CD4-positive, alpha-beta T cell treated with Interleukin-2 at 100 ng/mL for 4 hours (primary cell): ENCODE results near the gene GPC3.

ENCODE experiments used
- DNase-seq: peaks from one replicate; pipeline ENCODE4 v3.0.0-alpha.2; 2020; ENCODE audit warnings: low spot score

The GPC3 gene

GRCh38 chrX:133884430-133885394 lies 100.7 kb downstream of the GPC3 start:
- no peak for DNase-seq

- DNase-seq: no peak
Measured at GRCh38 chrX:133881893-133882292, 103.5 kb downstream of the GPC3 start.

GRCh38 chrX:133881007-133881406 lies 104.4 kb downstream of the GPC3 start:
- DNase-seq: no peak

- DNase-seq: no peak
Measured at GRCh38 chrX:133880032-133880443, 105.4 kb downstream of the GPC3 start.

- no peak for DNase-seq
Measured at GRCh38 chrX:133878710-133879109, 106.7 kb downstream of the GPC3 start.

- DNase-seq: no peak
Measured at GRCh38 chrX:133876646-133877045, 108.7 kb downstream of the GPC3 start.

- DNase-seq: no peak
Measured at GRCh38 chrX:133869270-133869669, 116.1 kb downstream of the GPC3 start.

GRCh38 chrX:133868682-133869081 lies 116.7 kb downstream of the GPC3 start:
- DNase-seq: no peak

GRCh38 chrX:133868250-133868649 lies 117.1 kb downstream of the GPC3 start:
- DNase-seq: no peak

GRCh38 chrX:133865761-133866471 lies 119.5 kb downstream of the GPC3 start:
- no peak for DNase-seq

GRCh38 chrX:133864236-133864635 lies 121.2 kb downstream of the GPC3 start:
- DNase-seq: no peak

GRCh38 chrX:133859860-133860259 lies 125.5 kb downstream of the GPC3 start:
- no peak for DNase-seq

- DNase-seq: no peak
Measured at GRCh38 chrX:133859336-133859735, 126.1 kb downstream of the GPC3 start.

- DNase-seq: no peak
Measured at GRCh38 chrX:133857640-133858269, 127.6 kb downstream of the GPC3 start.

GRCh38 chrX:133856819-133857218 lies 128.6 kb downstream of the GPC3 start:
- DNase-seq: no peak

- no peak for DNase-seq
Measured at GRCh38 chrX:133854290-133854689, 131.1 kb downstream of the GPC3 start.

GRCh38 chrX:133852837-133853356 lies 132.5 kb downstream of the GPC3 start:
- no peak for DNase-seq

- no peak for DNase-seq
Measured at GRCh38 chrX:133852401-133852800, 133.0 kb downstream of the GPC3 start.

GRCh38 chrX:133850399-133850798 lies 135.0 kb downstream of the GPC3 start:
- DNase-seq: no peak

- no peak for DNase-seq
Measured at GRCh38 chrX:133849676-133850075, 135.7 kb downstream of the GPC3 start.

GRCh38 chrX:133847340-133847994 lies 137.9 kb downstream of the GPC3 start:
- DNase-seq: no peak

- no peak for DNase-seq
Measured at GRCh38 chrX:133846311-133846710, 139.1 kb downstream of the GPC3 start.
